ENCODE data around the gene MYRF. TPM values are rescaled to one million over a fixed set of nuclear protein-coding genes. Genes with fewer than 3 reads are reported as not detected.

Gene MYRF
- total RNA-seq, 1 experiment from 2014 or later = 91.4 TPM

GRCh38 chr11:61769169-61769920 is 16.9 kb downstream of the MYRF start:
- Mint-ChIP-seq H3K36me3 (ENCODE audit: insufficient read depth, unreplicated experiment) (peaks cover 26% of the 10 kb centered on the region), H3K9me3 (ENCODE audit: low read depth, unreplicated experiment) (no peaks in the 10 kb centered on the region), H3K4me1 (ENCODE audit: low read depth, unreplicated experiment) (no peaks in the 10 kb centered on the region), H3K27ac (ENCODE audit: unreplicated experiment) (no peak overlapping the region), H3K27me3 (ENCODE audit: unreplicated experiment) (no peaks in the 10 kb centered on the region), H3K4me3 (ENCODE audit: low read depth, unreplicated experiment) (no peak overlapping the region)
- CTCF ChIA-PET = no interaction called here
- TF ChIP-seq CTCF (IDR thresholded peaks at IDR 0.05; ENCODE audit: unreplicated experiment) = peak; percentile 29
- intact Hi-C loops (cut with micrococcal nuclease; ENCODE audit: unreplicated experiment) = no loop called here
- BruUV-seq (replicated peaks) = no TSS peak
- peak; percentile 45 for DNase-seq

GRCh38 chr11:61769946-61770683 is 17.7 kb downstream of the MYRF start:
- Mint-ChIP-seq H3K27ac (ENCODE audit: unreplicated experiment) (no peak overlapping the region), H3K4me3 (ENCODE audit: low read depth, unreplicated experiment) (no peak overlapping the region), H3K4me1 (ENCODE audit: low read depth, unreplicated experiment) (no peaks in the 10 kb centered on the region), H3K9me3 (ENCODE audit: low read depth, unreplicated experiment) (no peaks in the 10 kb centered on the region), H3K27me3 (ENCODE audit: unreplicated experiment) (no peaks in the 10 kb centered on the region), H3K36me3 (ENCODE audit: insufficient read depth, unreplicated experiment) (peaks cover 31% of the 10 kb centered on the region)
- intact Hi-C loops (cut with micrococcal nuclease; ENCODE audit: unreplicated experiment) = no loop called here
- CTCF ChIA-PET = no interaction called here
- no peak for DNase-seq
- TF ChIP-seq CTCF (IDR thresholded peaks at IDR 0.05; ENCODE audit: unreplicated experiment) = no peak
- BruUV-seq (replicated peaks) = no TSS peak

- H3K27ac Mint-ChIP-seq (ENCODE audit: unreplicated experiment) = no peak overlapping the region
- intact Hi-C loops (cut with micrococcal nuclease; ENCODE audit: unreplicated experiment) = no loop called here
- CTCF ChIA-PET = no interaction called here
- H3K4me3 Mint-ChIP-seq (ENCODE audit: low read depth, unreplicated experiment) = no peak overlapping the region
- no peak for TF ChIP-seq CTCF (IDR thresholded peaks at IDR 0.05; ENCODE audit: unreplicated experiment)
- no peaks in the 10 kb centered on the region for H3K4me1 Mint-ChIP-seq (ENCODE audit: low read depth, unreplicated experiment)
- BruUV-seq (replicated peaks) = no TSS peak
- no peaks in the 10 kb centered on the region for H3K9me3 Mint-ChIP-seq (ENCODE audit: low read depth, unreplicated experiment)
- H3K27me3 Mint-ChIP-seq (ENCODE audit: unreplicated experiment) = no peaks in the 10 kb centered on the region
- DNase-seq = no peak
- H3K36me3 Mint-ChIP-seq (ENCODE audit: insufficient read depth, unreplicated experiment) = peaks cover 40% of the 10 kb centered on the region
These were observed 18.9 kb downstream of the MYRF start for GRCh38 chr11:61771195-61771894.

- DNase-seq = no peak
- Mint-ChIP-seq H3K4me3 (ENCODE audit: low read depth, unreplicated experiment) (no peak overlapping the region), H3K9me3 (ENCODE audit: low read depth, unreplicated experiment) (no peaks in the 10 kb centered on the region), H3K27ac (ENCODE audit: unreplicated experiment) (no peak overlapping the region), H3K4me1 (ENCODE audit: low read depth, unreplicated experiment) (no peaks in the 10 kb centered on the region), H3K27me3 (ENCODE audit: unreplicated experiment) (no peaks in the 10 kb centered on the region), H3K36me3 (ENCODE audit: insufficient read depth, unreplicated experiment) (peaks cover 41% of the 10 kb centered on the region)
- no peak for TF ChIP-seq CTCF (IDR thresholded peaks at IDR 0.05; ENCODE audit: unreplicated experiment)
- intact Hi-C loops (cut with micrococcal nuclease; ENCODE audit: unreplicated experiment) = no loop called here
- BruUV-seq (replicated peaks) = no TSS peak
- CTCF ChIA-PET = interaction anchor here (0.9 kb wide), 2 partner anchors 18 to 24 kb away, joined by 3 read pairs; no protein-coding TSS in a partner anchor
These were observed 19.6 kb downstream of the MYRF start for GRCh38 chr11:61771985-61772455.
